Esophagus muscularis mucosa (tissue), 4 donors: Measurements from ENCODE around the gene LRFN2. TPM values are rescaled to one million over a fixed set of nuclear protein-coding genes. Genes with fewer than 3 reads are reported as not detected.

ENCODE experiments used
- DNase-seq: peaks from one replicate; pipeline ENCODE4 v3.0.0-alpha.2; 2017; ENCODE audit errors: extremely low spot score
- H3K27ac ChIP-seq, 4 donors: fragments of 200-600 bp; sonication (generic); replicated peaks in 1 of 4; 1 replicate in 3 of 4; 2 replicates in 1 of 4; pipeline ENCODE4 v1.5.1; 2016 to 2019; ENCODE audit warnings: mild to moderate bottlenecking in 1 of 4
- H3K27me3 ChIP-seq, 4 donors: fragments of 200-600 bp; sonication (generic); one replicate each; pipeline versions ENCODE4 v1.5.1 to v1.6.0; 2016 to 2019
- H3K36me3 ChIP-seq, 4 donors: fragments of 200-600 bp; sonication (generic); one replicate each; pipeline ENCODE4 v1.5.1; 2016 to 2019
- H3K4me1 ChIP-seq, 4 donors: fragments of 200-600 bp; sonication (generic); one replicate each; pipeline ENCODE4 v1.5.1; 2016 to 2019
- H3K4me3 ChIP-seq, 4 donors: fragments of 200-600 bp; sonication (generic); 1 replicate in 2 of 4; 2 replicates in 2 of 4; pipeline ENCODE4 v1.5.1; 2016 to 2019; ENCODE audit warnings: mild to moderate bottlenecking in 4 of 4, moderate library complexity in 1 of 4
- H3K9me3 ChIP-seq, 4 donors: fragments of 200-600 bp; sonication (generic); 1 replicate in 3 of 4; 2 replicates in 1 of 4; pipeline ENCODE4 v1.5.1; 2016 to 2019
- CTCF ChIP-seq, 3 experiments: fragments of 200-600 bp in 2 of 3; fragments of 450-650 bp in 1 of 3; sonication (generic) in 2 of 3; IDR thresholded peaks; one replicate each; pipeline ENCODE4 v1.5.1; 2017 to 2019; ENCODE audit warnings: antibody characterized with exemption in 3 of 3, mild to moderate bottlenecking in 2 of 3, moderate library complexity in 1 of 3
- EP300 ChIP-seq: sonication (generic); formaldehyde crosslinking; IDR thresholded peaks from one replicate; pipeline ENCODE4 v1.6.1; 2017; ENCODE audit warnings: antibody characterized with exemption
- POLR2A ChIP-seq: fragments of 450-650 bp; IDR thresholded peaks from one replicate; pipeline ENCODE4 v1.6.1; 2017; ENCODE audit warnings: antibody characterized with exemption, moderate library complexity, mild to moderate bottlenecking, low read depth
- POLR2AphosphoS5 ChIP-seq, 2 donors: sonication (generic); formaldehyde crosslinking; IDR thresholded peaks; one replicate each; pipeline ENCODE4 v1.6.1; 2017; ENCODE audit warnings: antibody characterized with exemption in 2 of 2
- WGBS: methylation state at CpG from one replicate; pipeline ENCODE4 v1.1.5; 2018; 5-methylcytosine and 5-hydroxymethylcytosine counted together
- intact Hi-C: fragments of 100-400 bp; cut with DNase I; formaldehyde crosslinking; loops from one replicate; pipeline ENCODE4 v1.15.1; 2023
- total RNA-seq, 4 donors: library from RNA; depleted of rRNA; stranded (reverse); fragments of >200 nt; gene quantifications; one replicate each; pipeline versions ENCODE4 v1.1.0 to v1.2.1, GENCODE V29; 2016

The LRFN2 gene
- total RNA-seq, 4 donors from 2014 or later, result 0.11 TPM; not detected in 3

GRCh38 chr6:40551966-40552505 lies 35.1 kb downstream of the LRFN2 start:
- H3K4me3 ChIP-seq, result no peak overlapping the region

DNA sequence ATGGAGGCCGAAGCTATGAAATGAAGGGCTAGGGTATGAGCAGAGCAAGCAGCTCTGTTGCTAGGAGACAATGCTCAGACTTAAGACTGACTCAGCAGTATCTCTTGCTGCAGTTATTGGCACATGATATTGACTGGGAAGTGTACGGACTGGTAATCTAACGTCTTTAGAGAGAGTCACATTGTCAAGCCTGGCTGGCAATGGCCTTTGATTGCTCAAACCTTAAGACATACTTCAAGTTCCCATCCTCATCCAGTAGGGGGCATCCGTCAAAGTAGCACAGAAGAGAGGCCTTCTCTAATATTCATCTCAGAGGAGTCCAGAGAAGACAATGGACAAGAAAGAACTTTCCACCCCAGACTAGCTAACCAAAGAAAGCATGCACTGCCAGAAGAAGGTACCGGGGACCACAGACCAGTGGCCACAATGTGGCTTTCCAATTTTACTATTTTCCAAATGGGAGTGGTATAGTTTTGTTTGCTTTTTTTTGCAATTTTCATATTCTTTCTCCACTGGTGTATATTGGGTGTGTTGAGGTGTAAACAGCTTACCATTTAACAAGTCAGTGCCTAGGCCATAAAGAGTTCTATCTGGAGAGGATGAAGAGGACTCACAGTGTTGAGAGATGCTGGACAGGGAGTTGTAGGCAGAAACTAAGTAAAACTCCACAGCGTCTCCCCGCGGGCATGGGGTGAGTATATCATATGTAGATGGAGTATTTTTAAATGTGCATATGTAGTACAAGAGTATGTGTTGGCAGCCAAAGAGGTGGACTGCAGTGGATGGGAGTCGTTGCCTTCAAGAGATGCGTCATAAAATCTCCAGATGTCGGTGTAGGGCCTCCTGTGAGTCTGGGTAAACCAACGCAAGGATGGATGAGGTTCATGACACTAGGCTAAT lies 36.7 kb downstream of the LRFN2 start:
- Histone ChIP-seq H3K4me1 (no peaks in the 10 kb centered on the region), H3K27me3 (no peaks in the 10 kb centered on the region), H3K36me3 (no peaks in the 10 kb centered on the region), H3K4me3 (no peak overlapping the region), H3K9me3 (no peaks in the 10 kb centered on the region), H3K27ac (no peak overlapping the region)
- no peak for DNase-seq
- TF ChIP-seq POLR2A (no peak), CTCF (IDR thresholded peaks at IDR 0.05) (peak in 2 of 3 experiments; percentile 31 to 35)
- 84% methylated on average over 10 of the region's 12 CpGs for WGBS
- intact Hi-C loops, result no loop called here

More at GRCh38 chr6:40551966-40552505, 35.1 kb downstream of the LRFN2 start:
- Histone ChIP-seq H3K9me3 (no peaks in the 10 kb centered on the region), H3K4me1 (no peaks in the 10 kb centered on the region), H3K27me3 (no peaks in the 10 kb centered on the region), H3K36me3 (no peaks in the 10 kb centered on the region), H3K27ac (no peak overlapping the region)
- intact Hi-C loops, result no loop called here
- WGBS, result 81% methylated on average over 4 of the region's 4 CpGs
- no peak for TF ChIP-seq EP300
- no peak for TF ChIP-seq CTCF (IDR thresholded peaks at IDR 0.05)
- no peak for TF ChIP-seq POLR2A
- TF ChIP-seq POLR2AphosphoS5 (IDR thresholded peaks at IDR 0.05), result no peak
- DNase-seq, result no peak

GRCh38 chr6:40545954-40546353 lies 41.2 kb downstream of the LRFN2 start:
- Histone ChIP-seq H3K9me3 (no peaks in the 10 kb centered on the region), H3K4me1 (no peaks in the 10 kb centered on the region), H3K4me3 (no peak overlapping the region), H3K27ac (no peak overlapping the region), H3K36me3 (no peaks in the 10 kb centered on the region), H3K27me3 (no peaks in the 10 kb centered on the region)
- DNase-seq, result no peak
- intact Hi-C loops, result no loop called here
- no peak for TF ChIP-seq CTCF (IDR thresholded peaks at IDR 0.05)
- no peak for TF ChIP-seq POLR2A
- no peak for TF ChIP-seq EP300
- no peak for TF ChIP-seq POLR2AphosphoS5 (IDR thresholded peaks at IDR 0.05)
- WGBS, result 86% methylated on average over 6 of the region's 6 CpGs

GRCh38 chr6:40543776-40544175 lies 43.4 kb downstream of the LRFN2 start:
- H3K4me1 ChIP-seq, result no peaks in the 10 kb centered on the region
- WGBS, result 77% methylated on average over 2 of the region's 2 CpGs
- H3K4me3 ChIP-seq, result no peak overlapping the region
- no peaks in the 10 kb centered on the region for H3K36me3 ChIP-seq
- TF ChIP-seq POLR2A, result no peak
- no peak for TF ChIP-seq POLR2AphosphoS5 (IDR thresholded peaks at IDR 0.05)
- TF ChIP-seq EP300, result no peak
- TF ChIP-seq CTCF (IDR thresholded peaks at IDR 0.05), result no peak
- intact Hi-C loops, result no loop called here
- peaks cover 0 to 6% (median 0%) of the 10 kb centered on the region in 4 donors for H3K27me3 ChIP-seq
- no peak overlapping the region for H3K27ac ChIP-seq
- H3K9me3 ChIP-seq, result no peaks in the 10 kb centered on the region
- no peak for DNase-seq
